Body of pancreas (tissue), 4 donors: ENCODE data around the gene LETM1.

Source experiments
- CTCF ChIP-seq, 7 experiments: fragments of 450-650 bp in 4 of 7; fragments of 200-600 bp in 3 of 7; sonication (generic) in 3 of 7; IDR thresholded peaks; one replicate each; pipeline ENCODE4 v1.5.1; 2016 to 2019; ENCODE audit warnings: antibody characterized with exemption in 7 of 7
- POLR2A ChIP-seq, 3 donors: fragments of 450-650 bp; IDR thresholded peaks; one replicate each; pipeline ENCODE4 v1.6.1; 2016; ENCODE audit warnings: antibody characterized with exemption in 3 of 3, mild to moderate bottlenecking in 2 of 3

GRCh38 chr4:1814453-1814852, 41.5 kb downstream of the LETM1 start:
- TF ChIP-seq CTCF (IDR thresholded peaks at IDR 0.05) (no peak), POLR2A (IDR thresholded peaks at IDR 0.05) (no peak)
